Activated gamma-delta T cell (primary cell): ENCODE measurements around the gene DOCK2.

Experiments
- DNase-seq: peaks from one replicate; lab custom pipeline; 2025; lab: John Stamatoyannopoulos, UW

Gene DOCK2

DNA sequence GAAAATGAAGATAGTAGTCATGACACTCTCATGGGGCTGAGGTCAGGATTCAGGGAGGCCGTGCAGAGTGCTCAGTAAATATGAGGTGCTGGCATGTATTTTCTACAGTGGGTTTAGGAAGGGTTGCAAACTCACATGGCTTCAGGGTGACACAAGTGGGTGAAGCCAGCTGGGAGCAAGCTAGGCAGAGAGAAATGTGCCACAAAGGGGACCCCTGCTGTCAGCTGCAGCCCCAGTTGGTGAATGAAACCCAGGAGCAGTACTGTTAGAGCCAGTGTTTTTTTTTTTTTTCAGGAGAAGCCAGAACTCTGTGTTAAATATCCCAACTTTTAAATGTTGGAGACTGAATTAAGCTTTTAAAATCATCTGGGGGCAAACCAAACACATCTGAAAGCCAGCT lies 267.9 kb downstream of the DOCK2 start:
- DNase-seq = no peak

DNA sequence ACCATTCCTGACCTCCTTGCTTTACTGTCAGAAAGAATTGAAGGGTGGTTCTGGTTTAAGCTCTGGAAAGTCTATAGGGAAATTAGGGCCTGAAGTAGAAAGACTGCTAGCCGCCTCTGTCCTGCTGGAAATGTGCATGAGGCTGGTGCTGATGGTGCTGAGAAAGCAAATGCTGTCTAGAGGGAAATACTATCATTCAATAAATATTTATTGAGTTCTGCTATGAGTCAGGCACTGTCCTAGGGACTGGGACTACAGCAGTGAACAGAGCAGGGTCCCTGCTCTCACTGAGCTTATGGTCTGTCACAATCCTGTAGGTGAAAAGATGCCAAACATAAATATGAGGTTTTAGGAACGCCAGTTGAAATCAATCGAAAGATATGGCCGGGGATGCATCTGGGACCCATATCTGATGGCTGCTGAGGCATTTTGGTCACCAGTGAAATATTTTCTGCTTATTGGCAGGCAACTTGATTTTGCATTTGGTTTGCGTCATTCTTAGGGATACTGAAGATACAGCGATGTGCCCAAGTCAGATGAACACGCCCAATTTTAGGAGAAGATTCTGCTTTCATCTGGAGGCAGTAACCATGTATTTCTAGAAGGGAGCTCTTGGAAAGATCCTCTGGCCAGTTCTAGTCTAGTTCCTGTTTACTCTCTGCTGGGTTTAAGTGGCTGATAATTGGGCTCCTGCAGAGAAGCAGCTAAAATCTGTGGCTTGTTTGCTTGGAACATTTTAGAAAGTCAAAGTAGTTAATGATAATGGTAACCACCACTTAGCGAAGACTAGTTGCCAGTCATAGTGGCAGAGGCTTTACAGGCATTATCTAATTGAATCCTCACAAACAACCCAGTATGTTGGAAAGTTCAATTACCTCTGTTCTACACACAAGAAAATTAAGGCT lies 269.9 kb downstream of the DOCK2 start:
- no peak for DNase-seq

DNA sequence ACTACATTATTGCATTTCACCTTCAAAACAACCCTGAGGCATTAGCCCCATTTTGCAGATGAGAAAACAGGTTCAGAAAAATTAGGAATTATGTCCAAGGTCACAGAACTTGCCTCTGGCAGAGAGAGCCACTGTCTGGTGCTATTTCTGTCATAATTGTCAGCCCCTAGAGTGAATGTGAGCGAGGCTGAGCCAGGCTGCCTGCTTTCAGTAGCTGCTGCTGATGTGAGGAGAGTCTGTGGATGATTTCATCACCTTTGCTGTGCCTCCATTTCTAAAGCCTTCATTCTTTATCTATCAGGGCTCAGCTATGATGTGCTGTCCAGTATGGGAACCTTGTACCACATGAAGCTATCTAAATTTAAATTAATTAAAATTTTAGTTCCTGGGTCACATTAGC lies 271.8 kb downstream of the DOCK2 start:
- no peak for DNase-seq

DNA sequence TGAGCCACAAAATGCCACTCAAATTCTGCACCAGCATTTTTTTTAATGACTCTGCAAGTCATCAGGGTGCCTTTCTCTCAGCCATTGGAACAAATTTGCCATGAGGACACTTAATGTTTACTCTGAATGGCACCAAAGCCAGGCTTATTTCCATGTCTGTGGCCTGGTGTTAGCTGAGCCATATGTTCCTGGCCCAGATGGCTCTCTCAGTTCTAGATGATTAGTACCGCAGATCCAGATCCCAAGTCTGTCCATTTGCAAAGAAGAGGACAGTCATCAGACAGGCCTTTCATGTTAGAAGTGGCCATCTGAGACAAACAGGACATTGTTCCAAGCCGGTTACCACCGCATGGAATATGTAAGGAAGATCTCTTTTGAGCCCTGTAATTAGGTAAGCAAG lies 272.9 kb downstream of the DOCK2 start:
- no peak for DNase-seq

DNA sequence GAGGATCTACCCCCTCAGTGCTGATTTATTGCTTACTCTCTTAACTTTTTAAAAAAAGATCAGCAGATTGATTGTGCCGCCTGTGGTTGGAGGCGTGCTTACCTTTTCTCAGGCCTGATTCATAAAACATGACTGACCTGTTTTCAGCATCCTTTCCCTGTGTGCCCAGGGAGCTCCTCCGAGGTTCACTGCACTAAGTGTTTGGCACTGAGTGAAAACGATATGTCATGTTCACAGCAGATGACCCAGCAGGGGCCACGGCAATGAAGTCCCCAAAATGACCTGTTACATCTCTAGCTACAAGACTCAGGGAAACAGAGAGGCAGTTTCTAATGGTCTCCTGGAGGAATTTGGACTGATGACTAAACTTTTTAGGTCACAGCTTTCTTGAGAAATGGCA lies 273.3 kb downstream of the DOCK2 start:
- DNase-seq = no peak

DNA sequence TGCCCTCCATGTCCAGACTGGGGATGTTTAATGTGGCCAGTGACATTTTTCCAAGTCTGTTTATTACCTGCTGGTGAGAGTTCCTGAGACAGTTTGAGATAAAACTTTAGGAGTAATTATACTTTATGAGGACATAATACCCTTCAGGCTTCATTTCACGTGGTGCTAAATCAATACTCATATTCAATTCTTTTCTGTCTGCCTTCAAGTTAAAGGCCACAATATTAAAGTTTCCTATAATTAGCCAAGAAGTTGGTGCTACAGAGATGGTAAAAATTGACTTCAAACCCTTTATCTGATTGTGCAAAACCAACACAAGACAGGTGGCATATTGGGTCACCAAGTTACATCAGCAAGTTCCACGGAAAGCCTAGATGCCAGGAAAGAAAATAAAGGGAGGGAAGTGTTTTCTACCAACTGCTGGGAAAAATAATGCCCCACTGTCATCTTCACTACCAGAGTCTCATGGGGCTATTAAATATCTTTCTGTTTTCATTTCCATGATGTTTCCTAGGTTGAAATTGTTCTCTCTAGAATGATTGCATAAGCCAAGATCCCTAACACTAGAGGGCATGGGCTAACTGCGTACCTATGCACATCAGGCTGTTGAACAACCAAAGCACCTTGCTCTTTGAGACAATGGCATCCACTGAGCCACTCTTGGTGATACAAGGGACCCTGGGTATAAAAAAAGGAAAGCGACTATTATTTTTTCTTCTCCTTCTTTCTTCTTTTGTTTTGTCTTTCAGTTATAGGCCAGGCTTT lies 274.6 kb downstream of the DOCK2 start:
- no peak for DNase-seq

DNA sequence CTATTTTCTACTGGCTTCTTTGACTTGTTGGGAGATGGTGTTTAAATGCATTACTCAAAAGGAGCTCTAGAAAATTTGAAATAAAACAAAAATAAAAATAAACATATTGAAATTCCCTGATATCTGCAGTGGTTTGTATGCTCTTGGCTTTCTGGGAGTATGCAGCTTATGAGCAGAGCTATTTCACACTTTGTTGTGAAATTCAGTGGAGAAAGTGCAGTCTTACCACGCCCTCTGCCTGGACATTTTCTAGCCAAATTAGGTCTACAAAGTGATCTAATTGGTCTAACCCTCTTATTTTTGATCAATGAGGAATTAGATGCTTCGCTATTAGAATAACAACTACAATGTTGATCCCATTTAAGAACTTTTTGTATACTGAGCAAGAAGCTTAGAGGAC lies 276.4 kb downstream of the DOCK2 start:
- no peak for DNase-seq

DNA sequence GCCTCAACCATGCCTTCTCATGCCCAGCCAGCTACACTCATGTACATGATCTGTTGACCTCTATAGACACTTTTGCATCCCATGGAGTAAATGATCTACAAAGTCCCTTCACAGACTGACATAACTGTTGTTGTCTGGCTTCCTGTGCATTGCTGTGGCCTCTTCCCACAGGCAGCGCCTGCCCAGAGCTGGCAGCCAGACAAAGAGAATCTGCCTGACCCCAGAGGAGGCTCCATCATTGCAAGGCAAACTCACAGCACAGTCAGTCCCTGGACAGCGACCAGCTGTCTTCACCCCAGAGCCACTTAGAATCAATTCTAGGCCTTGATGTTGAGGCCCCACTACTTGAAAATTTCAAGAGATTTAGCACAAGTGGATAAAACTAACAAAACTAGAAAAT lies 277.7 kb downstream of the DOCK2 start:
- no peak for DNase-seq

DNA sequence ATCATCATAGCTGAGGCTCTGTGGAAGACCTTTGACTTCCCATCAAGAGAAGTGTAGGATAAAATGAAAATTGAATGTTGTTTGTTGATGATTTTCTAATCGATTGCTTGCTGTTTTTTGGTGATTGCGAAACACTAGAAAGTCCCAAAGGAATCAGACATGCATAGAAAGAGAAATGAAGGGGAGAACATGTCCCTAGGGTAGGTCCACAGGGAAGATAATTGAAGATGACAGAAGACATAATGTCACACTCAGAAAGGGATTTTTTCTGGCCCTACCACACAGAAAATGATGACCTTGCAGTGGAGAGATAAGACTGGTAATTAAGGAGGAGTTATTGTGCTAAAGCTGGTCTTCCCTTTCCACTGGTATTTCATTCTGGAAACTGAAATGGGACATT lies 280.4 kb downstream of the DOCK2 start:
- DNase-seq = no peak

DNA sequence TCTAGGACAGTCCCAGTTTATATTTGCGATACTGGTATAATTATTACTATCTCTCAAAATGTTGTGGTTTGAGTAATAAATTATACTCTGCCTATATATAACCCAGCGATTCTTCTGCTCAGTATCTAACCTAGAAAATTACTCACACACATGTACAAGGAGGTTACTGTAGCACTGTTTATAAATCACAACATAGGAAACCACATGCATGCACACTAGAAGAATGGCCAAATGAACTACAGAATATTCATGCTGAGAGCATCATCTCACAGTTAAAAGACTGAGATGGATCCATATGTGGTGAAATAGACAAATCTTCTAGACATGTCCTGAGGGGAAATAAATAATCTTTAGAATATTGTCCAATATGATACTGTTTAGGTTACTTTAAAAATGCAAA lies 281.2 kb downstream of the DOCK2 start:
- no peak for DNase-seq

DNA sequence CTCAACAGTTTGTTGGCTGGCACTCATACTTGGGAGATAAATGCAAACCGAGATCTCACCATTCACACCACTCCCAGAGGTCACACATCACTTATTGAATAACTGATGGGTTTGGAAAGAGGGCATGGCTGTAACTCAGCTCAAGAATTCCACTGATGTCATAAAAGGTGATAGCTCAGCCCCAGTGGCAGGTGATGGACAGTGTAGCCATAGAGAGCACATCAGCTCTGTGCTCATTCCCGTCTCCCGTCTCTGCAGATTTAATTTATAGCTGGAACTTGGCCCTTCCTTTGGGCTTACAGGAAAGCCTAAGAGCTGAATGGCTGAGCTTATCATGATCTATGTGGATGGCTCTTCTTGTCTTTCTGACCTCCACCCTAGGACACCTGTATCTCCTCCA lies 283.4 kb downstream of the DOCK2 start:
- no peak for DNase-seq

DNA sequence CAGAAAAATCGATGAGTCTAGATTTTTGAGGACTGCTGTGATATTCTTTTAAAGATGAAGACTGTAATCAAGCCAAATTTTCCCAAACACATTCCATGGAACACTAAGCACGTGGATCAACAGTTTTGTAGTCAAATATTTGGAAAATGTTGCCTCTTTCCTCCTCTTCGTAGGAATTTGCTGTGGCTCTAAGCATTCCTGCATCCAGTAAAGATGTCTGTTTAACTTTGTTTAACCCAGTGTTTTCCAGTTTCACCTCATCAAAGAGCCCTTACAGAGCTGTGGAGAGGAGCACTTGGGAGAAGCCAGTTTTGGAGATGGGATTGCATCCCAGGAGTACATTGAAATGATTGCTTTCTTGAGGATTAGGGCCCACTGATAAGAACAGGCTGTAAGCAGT lies 284.3 kb downstream of the DOCK2 start:
- no peak for DNase-seq

DNA sequence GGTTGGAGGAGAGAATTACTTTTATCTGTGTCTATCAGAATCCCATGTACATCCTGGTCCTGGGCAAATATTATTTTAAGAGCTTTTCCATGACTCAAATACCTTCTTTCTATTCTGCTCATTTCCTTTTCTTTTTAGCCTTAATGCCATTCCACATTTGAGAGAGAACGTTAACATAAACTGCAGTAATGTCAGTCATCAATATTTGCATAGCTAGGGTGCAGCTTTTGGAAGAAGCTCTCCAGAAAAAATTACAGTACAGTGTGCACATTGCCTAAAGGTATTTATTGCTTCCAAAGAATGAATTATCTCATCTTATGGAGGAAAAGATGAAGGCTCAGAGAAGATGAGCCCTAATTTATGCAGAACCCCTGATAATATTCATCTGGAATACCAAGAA lies 284.9 kb downstream of the DOCK2 start:
- DNase-seq = no peak

DNA sequence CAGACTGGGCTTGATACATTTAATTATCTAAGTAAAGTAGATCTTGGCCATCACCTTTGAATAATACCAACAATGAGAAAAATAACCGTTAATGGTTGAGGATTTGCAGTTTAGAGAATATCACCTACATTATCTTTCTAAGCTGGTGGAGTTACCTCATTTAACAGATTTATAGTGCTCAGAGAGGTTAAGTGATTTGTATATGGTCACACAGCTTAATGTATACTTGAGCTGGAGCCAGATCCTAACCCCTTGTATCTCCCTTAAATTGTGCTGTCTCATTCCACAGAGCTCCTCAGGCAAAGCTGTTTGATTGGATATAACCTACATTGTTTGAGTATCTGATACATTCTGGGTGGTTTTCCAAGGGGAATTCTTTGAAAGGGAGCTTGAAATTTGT lies 285.4 kb downstream of the DOCK2 start:
- no peak for DNase-seq

DNA sequence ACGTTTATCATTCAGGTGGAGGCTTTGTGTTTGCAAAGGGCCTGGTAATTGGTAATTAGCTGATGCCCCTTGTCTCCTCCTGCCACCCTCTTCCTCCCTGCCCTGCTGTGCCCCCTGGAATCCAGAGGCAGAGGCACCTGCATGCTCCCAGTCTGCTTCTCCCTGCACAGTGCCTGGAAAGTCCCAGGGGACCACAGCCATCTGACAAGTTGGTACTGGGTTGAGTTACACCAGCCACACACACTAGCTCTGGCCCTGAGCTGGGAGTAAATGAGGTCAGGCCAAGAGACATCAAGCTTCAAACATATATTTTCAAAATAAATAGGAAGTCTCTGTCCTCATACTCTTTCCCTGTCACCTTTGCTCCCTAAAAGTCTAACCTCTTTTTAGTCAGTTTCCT lies 286.9 kb downstream of the DOCK2 start:
- no peak for DNase-seq

DNA sequence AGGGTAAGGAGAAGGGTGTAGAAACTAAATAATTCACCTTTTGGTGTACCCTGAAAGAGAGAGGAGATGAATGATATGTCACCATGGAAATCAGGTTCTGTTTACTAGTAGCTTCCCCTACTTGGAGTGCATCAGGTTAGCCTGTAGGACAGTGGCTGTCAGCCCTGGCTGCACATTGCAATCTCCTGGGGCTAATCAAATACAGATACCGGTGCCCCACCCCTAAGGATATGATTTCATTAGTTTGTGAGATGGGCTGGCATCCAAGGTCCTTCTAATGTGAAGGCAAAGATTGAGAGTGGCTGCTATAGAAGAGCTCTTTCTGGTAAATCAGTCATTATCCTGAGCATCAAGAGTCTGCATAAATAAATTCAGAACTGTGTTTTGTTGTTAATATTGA lies 296.1 kb downstream of the DOCK2 start:
- no peak for DNase-seq

DNA sequence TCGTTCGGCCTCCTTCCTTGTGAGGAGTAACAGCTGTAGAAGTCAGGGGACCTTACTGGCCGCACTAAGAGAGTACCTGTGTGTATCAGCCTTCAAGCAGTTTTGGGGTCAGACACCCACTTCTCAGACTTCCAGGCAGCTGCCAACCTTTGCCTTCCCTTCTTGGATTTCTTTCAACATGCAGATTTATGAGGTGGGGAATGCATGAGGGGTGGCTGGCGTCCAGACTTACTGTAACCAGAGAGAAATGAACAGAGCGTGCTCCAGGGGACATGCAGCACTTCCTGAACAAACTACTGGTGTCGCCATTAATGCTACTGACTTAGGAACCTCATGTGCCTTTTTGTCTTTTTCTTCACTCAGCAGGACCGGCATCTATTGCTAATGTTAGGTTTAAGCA lies 296.5 kb downstream of the DOCK2 start:
- DNase-seq = no peak

DNA sequence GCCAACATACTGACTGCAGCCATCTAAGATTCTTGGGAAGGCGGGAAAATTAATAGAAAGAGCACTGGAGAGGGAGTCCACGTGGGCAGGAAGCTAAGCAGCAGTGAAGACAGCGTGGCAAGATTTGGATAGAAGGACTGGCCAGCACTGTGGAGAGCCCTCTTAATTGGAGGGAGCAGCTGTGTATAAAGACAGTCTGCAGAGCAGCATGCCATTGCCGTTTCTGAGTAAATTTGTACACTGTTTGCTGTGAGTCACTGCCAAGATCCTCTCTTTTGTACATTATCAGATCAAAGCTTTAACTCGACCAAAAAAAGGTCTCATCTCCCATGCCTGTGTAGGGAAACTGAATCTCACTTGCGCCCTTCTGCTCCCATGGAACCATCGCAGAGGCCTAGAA lies 297.9 kb downstream of the DOCK2 start:
- no peak for DNase-seq

DNA sequence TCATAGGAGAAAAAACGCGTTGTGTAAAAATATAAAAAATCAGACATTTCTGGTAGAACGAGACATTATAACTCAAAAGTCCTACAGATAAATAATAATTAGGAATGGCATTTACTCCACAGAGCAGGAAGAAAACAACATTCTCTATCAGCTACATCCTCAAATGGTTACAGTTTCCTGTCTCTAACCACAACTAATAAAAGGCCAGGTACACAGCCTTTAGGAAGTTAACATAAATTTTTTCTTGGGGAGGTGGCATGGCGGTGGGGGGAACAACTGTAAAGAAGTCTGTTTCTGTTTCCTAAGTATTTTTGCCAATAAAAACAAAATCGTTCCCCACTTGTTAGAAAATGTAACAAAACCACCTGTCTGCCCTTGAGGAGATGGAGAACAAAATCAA lies 298.7 kb downstream of the DOCK2 start:
- no peak for DNase-seq

DNA sequence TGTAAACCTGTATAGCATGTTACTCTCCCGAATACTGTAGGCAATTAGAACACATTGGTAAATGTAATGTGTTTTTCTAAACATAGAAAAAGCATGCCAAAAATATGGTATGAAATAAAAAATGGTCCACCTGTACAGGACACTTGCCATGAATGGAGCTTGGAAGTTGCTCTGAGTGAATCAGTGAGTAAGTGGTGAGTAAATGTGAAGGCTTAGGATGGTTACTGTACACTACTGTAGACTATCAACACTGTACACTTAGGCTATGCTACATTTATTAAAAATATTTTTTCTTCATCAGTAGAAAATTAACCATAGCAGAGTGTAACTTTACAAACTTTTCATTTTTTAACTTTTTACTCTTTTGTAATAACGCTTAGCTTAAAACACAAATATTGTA lies 301.4 kb downstream of the DOCK2 start:
- no peak for DNase-seq

DNA sequence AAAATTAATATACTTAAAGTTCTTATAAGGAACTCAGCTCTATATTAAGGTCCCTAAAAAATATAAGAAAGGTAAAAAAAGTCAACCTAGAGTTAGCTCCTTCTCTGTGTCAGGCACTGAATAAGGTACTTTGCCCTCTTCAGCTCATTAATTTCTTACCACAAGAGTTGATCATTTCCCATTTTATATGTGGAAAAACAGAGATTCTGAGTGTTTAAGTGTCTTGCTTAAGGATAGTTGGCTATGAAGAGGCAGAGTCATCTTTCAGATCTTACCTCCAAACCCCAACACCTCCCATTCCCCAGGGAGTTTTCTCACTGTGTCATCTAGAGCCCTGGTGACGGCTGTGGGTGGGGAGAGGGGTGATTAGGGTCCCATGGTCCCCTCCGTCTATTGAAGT lies 302.7 kb downstream of the DOCK2 start:
- no peak for DNase-seq

DNA sequence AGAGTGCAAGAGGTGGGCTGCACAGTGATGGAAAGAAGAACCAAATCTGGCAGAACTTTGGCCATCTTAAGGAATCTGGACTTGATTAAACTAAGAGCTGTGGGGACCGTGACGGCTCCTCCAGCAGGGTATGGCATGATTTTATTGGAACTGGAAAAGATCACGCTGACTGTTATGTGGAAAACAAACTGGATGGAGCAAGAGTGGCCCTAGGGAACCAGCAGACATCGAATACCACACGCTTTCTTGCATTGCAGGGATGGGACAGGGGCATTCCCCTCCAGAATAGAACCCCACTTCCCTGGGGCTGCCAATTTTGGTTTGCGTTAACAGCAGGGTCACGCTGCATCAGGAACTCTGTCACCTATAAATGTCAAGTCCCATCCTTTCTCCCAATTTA lies 304.5 kb downstream of the DOCK2 start:
- DNase-seq = no peak

DNA sequence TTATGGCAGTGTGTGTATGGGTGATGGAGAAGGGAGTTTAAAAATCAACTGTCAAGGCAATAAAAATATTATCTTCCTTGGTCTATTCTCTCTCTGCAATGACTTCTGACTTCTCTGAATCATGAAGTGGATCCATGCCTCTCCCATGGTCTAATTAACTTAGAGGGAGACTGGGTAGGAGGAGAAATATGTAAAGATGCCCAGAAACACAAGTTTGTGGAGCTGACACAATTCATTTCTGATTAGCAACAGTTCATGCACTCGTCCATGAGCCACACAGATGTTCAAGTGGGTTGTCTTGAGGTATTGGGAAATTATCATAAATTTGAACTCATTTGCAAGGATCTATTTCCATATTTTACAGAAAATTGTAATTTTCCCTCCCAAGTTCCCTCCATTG lies 305.1 kb downstream of the DOCK2 start:
- DNase-seq = no peak

DNA sequence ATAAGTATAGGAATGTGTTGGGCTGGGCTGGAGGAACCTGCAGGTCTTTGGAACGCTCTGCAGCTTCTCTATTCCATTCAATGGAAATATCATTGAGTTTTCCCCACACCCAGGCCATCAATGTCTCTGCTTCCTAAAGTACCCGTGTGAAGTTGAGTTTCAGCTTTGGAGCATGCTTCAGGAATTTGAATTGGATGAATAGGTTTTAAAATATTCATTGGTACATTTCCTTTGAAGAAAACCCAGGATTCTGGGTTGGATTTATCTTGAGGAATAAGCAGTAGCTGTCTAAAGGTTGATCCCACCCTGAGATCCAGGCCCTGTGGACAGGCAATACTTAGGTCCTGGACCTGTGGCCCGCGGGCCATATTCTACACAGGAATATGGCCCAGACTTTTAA lies 306.0 kb downstream of the DOCK2 start:
- DNase-seq = no peak
